ENCODE results near the gene PMEPA1.

PMEPA1 gene

GRCh38 chr20:57609086-57609841 is 100.6 kb downstream of the PMEPA1 start:
- DNase-seq (ENCODE audit: low spot score), result no peak
- ChIA-PET POLR2A (ENCODE audit: low non-redundant PET) (no interaction called here), CTCF (interaction anchor here (0.9 to 1.3 kb wide), 4 partner anchors 11 to 601 kb away, joined by 3 to 6 read pairs (median 4); no protein-coding TSS in a partner anchor)
- no peak overlapping the region for H3K27ac ChIP-seq
- TF ChIP-seq CTCF (conservative IDR thresholded peaks at IDR 0.05; ENCODE audit: low read depth), result no peak

- TF ChIP-seq CTCF (conservative IDR thresholded peaks at IDR 0.05; ENCODE audit: low read depth), result no peak
- CTCF ChIA-PET, result no interaction called here
- no peak for DNase-seq (ENCODE audit: low spot score)
- POLR2A ChIA-PET (ENCODE audit: low non-redundant PET), result no interaction called here
- no peak overlapping the region for H3K27ac ChIP-seq
These were observed 101.3 kb downstream of the PMEPA1 start for GRCh38 chr20:57608516-57608915.

GRCh38 chr20:57605878-57606277 is 103.9 kb downstream of the PMEPA1 start:
- DNase-seq (ENCODE audit: low spot score), result no peak
- POLR2A ChIA-PET (ENCODE audit: low non-redundant PET), result no interaction called here
- no peak overlapping the region for H3K27ac ChIP-seq
- TF ChIP-seq CTCF (conservative IDR thresholded peaks at IDR 0.05; ENCODE audit: low read depth), result no peak
- CTCF ChIA-PET, result interaction anchor here (0.5 to 1.9 kb wide), 6 partner anchors 8 to 1258 kb away, joined by 3 to 4 read pairs (median 3); partner anchors contain the start of gene ZBP1

GRCh38 chr20:57605045-57605444 is 104.8 kb downstream of the PMEPA1 start:
- no peak for DNase-seq (ENCODE audit: low spot score)
- H3K27ac ChIP-seq, result no peak overlapping the region
- no peak for TF ChIP-seq CTCF (conservative IDR thresholded peaks at IDR 0.05; ENCODE audit: low read depth)
- CTCF ChIA-PET, result no interaction called here
- POLR2A ChIA-PET (ENCODE audit: low non-redundant PET), result no interaction called here

GRCh38 chr20:57603120-57603519 is 106.7 kb downstream of the PMEPA1 start:
- no peak for TF ChIP-seq CTCF (conservative IDR thresholded peaks at IDR 0.05; ENCODE audit: low read depth)
- no peak for DNase-seq (ENCODE audit: low spot score)
- H3K27ac ChIP-seq, result no peak overlapping the region
- POLR2A ChIA-PET (ENCODE audit: low non-redundant PET), result no interaction called here
- CTCF ChIA-PET, result no interaction called here

GRCh38 chr20:57601737-57602136 is 108.1 kb downstream of the PMEPA1 start:
- TF ChIP-seq CTCF (conservative IDR thresholded peaks at IDR 0.05; ENCODE audit: low read depth), result no peak
- CTCF ChIA-PET, result interaction anchor here (0.7 to 8.4 kb wide), 4 partner anchors 8 to 607 kb away, joined by 3 to 109 read pairs (median 4); no protein-coding TSS in a partner anchor
- H3K27ac ChIP-seq, result no peak overlapping the region
- POLR2A ChIA-PET (ENCODE audit: low non-redundant PET), result no interaction called here
- DNase-seq (ENCODE audit: low spot score), result no peak

Data from RWPE1 (cell line).